ENCODE results near the gene NABP2. TPM values are rescaled to one million over a fixed set of nuclear protein-coding genes. Genes with fewer than 3 reads are reported as not detected.

NABP2 gene
- total RNA-seq, 2 experiments from 2014 or later = 103 to 106 TPM

Other genes with a start within 250 kb of the NABP2 start
- 1 to 10 TPM; 2.7 TPM for gene SUOX, start 227.1 kb upstream of the NABP2 start, total RNA-seq
- 10 to 100 TPM; 14.2 to 15.1 TPM for gene IKZF4, start 203.3 kb upstream of the NABP2 start, total RNA-seq
- 10 to 100 TPM; 44.3 to 47.0 TPM for gene RPS26, start 182.4 kb upstream of the NABP2 start, total RNA-seq
- gene ERBB3, start 144.2 kb upstream of the NABP2 start, total RNA-seq = 1 to 10 TPM in 1 of 2 experiments, under 1 TPM in 1; 0.97 to 1.1 TPM
- 100 to 1,000 TPM; 507 to 514 TPM for gene PA2G4, start 119.8 kb upstream of the NABP2 start, total RNA-seq
- 1,000 to 10,000 TPM; 5,323 to 5,325 TPM for gene RPL41, start 107.7 kb upstream of the NABP2 start, total RNA-seq
- gene ZC3H10, start 106.1 kb upstream of the NABP2 start, total RNA-seq = 1 to 10 TPM; 9.8 TPM
- gene ESYT1, start 96.1 kb upstream of the NABP2 start, total RNA-seq = 100 to 1,000 TPM; 193 to 196 TPM
- gene MYL6B, start 71.8 kb upstream of the NABP2 start, total RNA-seq = 10 to 100 TPM; 68.4 to 75.1 TPM
- gene MYL6, start 66.0 kb upstream of the NABP2 start, total RNA-seq = 100 to 1,000 TPM; 929 to 938 TPM
- 100 to 1,000 TPM; 105 to 108 TPM for gene SMARCC2, start 34.9 kb upstream of the NABP2 start, total RNA-seq
- gene RNF41, start 2.4 kb upstream of the NABP2 start, total RNA-seq = 10 to 100 TPM; 38.9 to 40.2 TPM
- gene SLC39A5, start 5.7 kb downstream of the NABP2 start, total RNA-seq = 1 to 10 TPM in 1 of 2 experiments, under 1 TPM in 1; 0.78 to 1.1 TPM
- gene ANKRD52, start 34.0 kb downstream of the NABP2 start, total RNA-seq = 10 to 100 TPM; 56.4 to 56.5 TPM
- gene COQ10A, start 42.6 kb downstream of the NABP2 start, total RNA-seq = 10 to 100 TPM; 10.2 to 12.1 TPM
- gene CS, start 76.0 kb downstream of the NABP2 start, total RNA-seq = 100 to 1,000 TPM; 275 to 283 TPM
- 100 to 1,000 TPM; 180 to 185 TPM for gene CNPY2, start 91.6 kb downstream of the NABP2 start, total RNA-seq
- 10 to 100 TPM; 25.5 to 25.8 TPM for gene PAN2, start 109.7 kb downstream of the NABP2 start, total RNA-seq
- 10 to 100 TPM; 45.9 to 46.1 TPM for gene IL23A, start 114.5 kb downstream of the NABP2 start, total RNA-seq
- gene STAT2, start 135.8 kb downstream of the NABP2 start, total RNA-seq = 10 to 100 TPM; 53.1 to 54.1 TPM
- gene APOF, start 138.5 kb downstream of the NABP2 start, total RNA-seq = not detected
- gene TIMELESS, start 225.1 kb downstream of the NABP2 start, total RNA-seq = 10 to 100 TPM; 60.3 to 62.5 TPM
- gene MIP, start 230.3 kb downstream of the NABP2 start, total RNA-seq = not detected
- 1 to 10 TPM; 3.8 to 3.9 TPM for gene SPRYD4, start 244.2 kb downstream of the NABP2 start, total RNA-seq